HFFc6 (cell line): ENCODE results near the gene TTC23. TPM values are rescaled to one million over a fixed set of nuclear protein-coding genes. Genes with fewer than 3 reads are reported as not detected.
"Not testable (repeated sequence)": the region's sequence is repeated elsewhere in the genome, so short reads cannot be mapped to it uniquely, and the experiment has no call there.

Experiments used
- DNase-seq: peaks from one replicate; pipeline ENCODE4 v3.0.0-alpha.2; 2018
- H3K27ac Mint-ChIP-seq: 2 replicates; pipeline ENCODE4 v1.8.0; 2020; ENCODE audit warnings: mild to moderate bottlenecking, mixed read lengths
- H3K27me3 Mint-ChIP-seq: 2 replicates; pipeline ENCODE4 v1.8.0; 2021; ENCODE audit warnings: mild to moderate bottlenecking, moderate library complexity, mixed read lengths; ENCODE audit not compliant: insufficient read depth
- H3K36me3 Mint-ChIP-seq: 2 replicates; pipeline ENCODE4 v1.8.0; 2021; ENCODE audit warnings: low read depth, mixed read lengths
- H3K4me1 Mint-ChIP-seq: 2 replicates; pipeline ENCODE4 v1.8.0; 2020; ENCODE audit warnings: low read depth, mixed read lengths
- H3K4me3 Mint-ChIP-seq: 2 replicates; pipeline ENCODE4 v1.8.0; 2020; ENCODE audit warnings: mild to moderate bottlenecking, moderate library complexity, mixed read lengths
- H3K9me3 Mint-ChIP-seq: 2 replicates; pipeline ENCODE4 v1.8.0; 2020; ENCODE audit warnings: mild to moderate bottlenecking, mixed read lengths
- total RNA-seq, 6 experiments: library from RNA; stranded (reverse); fragmentation: NEBNext Ultra II Directional; extraction: Animal tissue kit (Norgen Biotek cat#: 25700); gene quantifications; 2 replicates in 1 of 6; 3 replicates in 5 of 6; pipeline ENCODE4 v1.2.3, GENCODE V29; 2021
- TF ChIP-seq, protein P1 (sequence below): fragments of 200-600 bp; sonication (generic); IDR thresholded peaks from 2 replicates; pipeline ENCODE4 v1.5.0; 2021; ENCODE audit warnings: antibody characterized with exemption, mild to moderate bottlenecking

The TTC23 gene
- total RNA-seq, 6 experiments from 2014 or later, result 11.9 to 17.4 (median 15.0) TPM

- H3K4me1 Mint-ChIP-seq, result peaks cover 7% of the 10 kb centered on the region
- no peak overlapping the region for H3K27ac Mint-ChIP-seq
- no peak for DNase-seq
- TF ChIP-seq, protein P1, sequence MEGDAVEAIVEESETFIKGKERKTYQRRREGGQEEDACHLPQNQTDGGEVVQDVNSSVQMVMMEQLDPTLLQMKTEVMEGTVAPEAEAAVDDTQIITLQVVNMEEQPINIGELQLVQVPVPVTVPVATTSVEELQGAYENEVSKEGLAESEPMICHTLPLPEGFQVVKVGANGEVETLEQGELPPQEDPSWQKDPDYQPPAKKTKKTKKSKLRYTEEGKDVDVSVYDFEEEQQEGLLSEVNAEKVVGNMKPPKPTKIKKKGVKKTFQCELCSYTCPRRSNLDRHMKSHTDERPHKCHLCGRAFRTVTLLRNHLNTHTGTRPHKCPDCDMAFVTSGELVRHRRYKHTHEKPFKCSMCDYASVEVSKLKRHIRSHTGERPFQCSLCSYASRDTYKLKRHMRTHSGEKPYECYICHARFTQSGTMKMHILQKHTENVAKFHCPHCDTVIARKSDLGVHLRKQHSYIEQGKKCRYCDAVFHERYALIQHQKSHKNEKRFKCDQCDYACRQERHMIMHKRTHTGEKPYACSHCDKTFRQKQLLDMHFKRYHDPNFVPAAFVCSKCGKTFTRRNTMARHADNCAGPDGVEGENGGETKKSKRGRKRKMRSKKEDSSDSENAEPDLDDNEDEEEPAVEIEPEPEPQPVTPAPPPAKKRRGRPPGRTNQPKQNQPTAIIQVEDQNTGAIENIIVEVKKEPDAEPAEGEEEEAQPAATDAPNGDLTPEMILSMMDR, result no peak
- H3K9me3 Mint-ChIP-seq, result no peaks in the 10 kb centered on the region
- peaks cover 5% of the 10 kb centered on the region; the same call in 1 of the 2 replicates for H3K36me3 Mint-ChIP-seq
- H3K27me3 Mint-ChIP-seq, result no peaks in the 10 kb centered on the region; the same call in 1 of the 2 replicates
- H3K4me3 Mint-ChIP-seq, result no peak overlapping the region
These were observed 7.6 kb downstream of the TTC23 start for GRCh38 chr15:99241752-99242151.

DNA sequence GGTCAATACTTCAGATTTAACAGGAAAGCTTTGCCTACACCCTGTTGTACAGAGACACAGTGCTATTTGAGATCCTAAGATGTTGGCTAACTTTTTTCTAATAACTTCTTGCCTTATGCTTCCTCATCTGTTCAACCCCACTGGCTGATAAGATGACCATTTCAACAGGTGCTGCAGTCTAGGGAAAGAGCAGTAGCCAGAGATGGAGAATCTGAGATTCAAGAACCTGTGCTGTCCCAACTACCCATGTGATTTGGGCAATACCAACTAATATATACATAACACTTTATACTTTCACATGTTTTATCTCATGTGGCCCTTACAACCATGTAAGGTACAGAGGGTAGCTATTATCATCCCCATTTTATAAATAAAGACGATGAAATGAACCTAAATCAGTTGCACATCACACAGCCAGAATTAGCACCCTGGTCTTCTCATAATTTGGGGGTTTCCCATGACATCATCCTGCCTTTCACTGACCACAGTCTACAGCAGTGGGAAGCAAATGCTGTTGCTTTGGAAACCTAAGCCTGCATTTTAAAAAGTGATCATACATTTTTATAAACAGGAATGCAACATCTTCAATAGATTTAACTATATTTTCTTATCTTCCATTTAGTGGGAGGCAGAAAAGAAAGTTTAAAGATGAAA, 9.7 kb downstream of the TTC23 start:
- Mint-ChIP-seq H3K36me3 (peaks cover 13% of the 10 kb centered on the region; the same call in 1 of the 2 replicates), H3K27me3 (no peaks in the 10 kb centered on the region; the same call in 1 of the 2 replicates), H3K4me1 (peaks cover 6% of the 10 kb centered on the region), H3K9me3 (no peaks in the 10 kb centered on the region), H3K27ac (no peak overlapping the region), H3K4me3 (no peak overlapping the region)
- DNase-seq, result no peak
- TF ChIP-seq, protein P1, result no peak

GRCh38 chr15:99238849-99239248, 10.5 kb downstream of the TTC23 start:
- no peak overlapping the region for H3K4me3 Mint-ChIP-seq
- no peak for DNase-seq

DNA sequence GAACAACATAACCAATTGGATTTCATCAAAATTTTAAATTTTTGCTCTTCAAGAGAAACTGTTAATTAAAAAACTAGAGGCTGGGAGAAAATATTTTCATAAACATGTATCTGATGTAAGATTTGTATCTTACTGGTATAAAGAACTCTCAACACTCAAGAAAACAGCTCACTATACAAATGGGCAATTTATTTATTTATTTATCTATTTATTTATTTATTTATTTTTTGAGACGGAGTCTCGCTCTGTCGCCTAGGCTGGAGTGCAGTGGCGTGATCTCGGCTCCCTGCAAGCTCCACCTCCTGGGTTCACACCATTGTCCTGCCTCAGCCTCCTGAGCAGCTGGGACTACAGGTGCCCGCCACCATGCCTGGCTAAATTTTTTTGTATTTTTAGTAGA, 15.2 kb downstream of the TTC23 start:
- not testable (repeated sequence) for H3K27me3 Mint-ChIP-seq

More at GRCh38 chr15:99238849-99239248, 10.5 kb downstream of the TTC23 start:
- Mint-ChIP-seq H3K27ac (no peak overlapping the region), H3K36me3 (peaks cover 13% of the 10 kb centered on the region; the same call in 1 of the 2 replicates), H3K9me3 (no peaks in the 10 kb centered on the region), H3K27me3 (no peaks in the 10 kb centered on the region; the same call in 1 of the 2 replicates), H3K4me1 (peaks cover 6% of the 10 kb centered on the region)
- TF ChIP-seq, protein P1, result no peak

DNA sequence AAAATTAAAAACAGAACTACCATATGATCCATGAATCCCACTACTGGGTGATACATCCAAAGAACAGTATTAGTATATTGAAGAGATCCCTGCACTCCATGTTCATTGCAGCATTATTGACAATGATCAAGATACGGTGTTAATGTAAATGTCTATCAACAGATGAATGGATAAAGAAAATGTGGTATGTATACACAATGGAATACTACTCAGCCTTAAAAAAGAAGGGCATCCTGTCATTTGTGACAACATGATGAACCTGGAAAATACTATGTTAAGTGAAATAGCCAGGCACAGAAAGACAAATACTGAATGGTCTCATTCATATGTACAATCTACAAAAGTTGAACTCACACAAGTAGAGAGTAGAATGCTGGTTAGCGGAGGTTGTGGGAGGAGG, 16.6 kb downstream of the TTC23 start:
- no peak overlapping the region for H3K27ac Mint-ChIP-seq
- DNase-seq, result no peak
- peaks cover 2% of the 10 kb centered on the region for H3K27me3 Mint-ChIP-seq

More for the DNA sequence above, 15.2 kb downstream of the TTC23 start:
- not testable (repeated sequence) for H3K4me3 Mint-ChIP-seq, DNase-seq, H3K27ac Mint-ChIP-seq, H3K4me1 Mint-ChIP-seq, H3K9me3 Mint-ChIP-seq
- H3K36me3 Mint-ChIP-seq, result peaks cover 22% of the 10 kb centered on the region

GRCh38 chr15:99230867-99231266, 18.5 kb downstream of the TTC23 start:
- Mint-ChIP-seq H3K27ac (no peak overlapping the region), H3K4me3 (no peak overlapping the region), H3K36me3 (peaks cover 14% of the 10 kb centered on the region), H3K9me3 (no peaks in the 10 kb centered on the region), H3K27me3 (peaks cover 2% of the 10 kb centered on the region; the same call in 1 of the 2 replicates), H3K4me1 (peaks cover 15% of the 10 kb centered on the region)
- no peak for DNase-seq
- TF ChIP-seq, protein P1, result no peak

More for the DNA sequence above, 16.6 kb downstream of the TTC23 start:
- Mint-ChIP-seq H3K4me3 (no peak overlapping the region), H3K36me3 (peaks cover 25% of the 10 kb centered on the region), H3K4me1 (peaks cover 1% of the 10 kb centered on the region; the same call in 1 of the 2 replicates), H3K9me3 (no peaks in the 10 kb centered on the region)
- TF ChIP-seq, protein P1, result no peak
